GM18505 (cell line): Measurements from ENCODE around the gene NOP58.

ENCODE experiments used
- ATAC-seq: cut with Tn5 transposase; IDR thresholded peaks from one replicate; pipeline ENCODE4 v1.9.1; 2021; ENCODE audit not compliant: unreplicated experiment
- POLR2A ChIP-seq: IDR thresholded peaks from 4 replicates; pipeline ENCODE4 v1.6.1; 2011; ENCODE audit warnings: borderline replicate concordance; ENCODE audit not compliant: insufficient read depth, insufficient read length; ENCODE audit errors: extremely low read depth

Gene NOP58

GRCh38 chr2:202335791-202336467 is 70.4 kb downstream of the NOP58 start:
- no peak for ATAC-seq
- TF ChIP-seq POLR2A, result no peak

GRCh38 chr2:202337151-202337550 is 71.6 kb downstream of the NOP58 start:
- no peak for TF ChIP-seq POLR2A
- ATAC-seq, result no peak

- no peak for ATAC-seq
Observed at GRCh38 chr2:202337706-202338346, 72.3 kb downstream of the NOP58 start.

GRCh38 chr2:202339071-202339870 is 73.7 kb downstream of the NOP58 start:
- ATAC-seq, result no peak
- TF ChIP-seq POLR2A, result no peak

More at GRCh38 chr2:202337706-202338346, 72.3 kb downstream of the NOP58 start:
- no peak for TF ChIP-seq POLR2A

GRCh38 chr2:202344178-202344577 is 78.6 kb downstream of the NOP58 start:
- ATAC-seq, result no peak
- no peak for TF ChIP-seq POLR2A

- no peak for ATAC-seq
- no peak for TF ChIP-seq POLR2A
Observed at GRCh38 chr2:202346180-202346579, 80.6 kb downstream of the NOP58 start.
